H1 (cell line): ENCODE measurements around the gene PPP1R13B. TPM values are rescaled to one million over a fixed set of nuclear protein-coding genes. Genes with fewer than 3 reads are reported as not detected.

Experiments used
- CTCF ChIA-PET: fragments of 300-600 bp; sonication (Branson Sonifier 250); formaldehyde crosslinking; loops from one replicate; lab custom pipeline; 2021; ENCODE audit not compliant: partially characterized antibody; lab: Charles Lee
- POLR2A ChIA-PET: fragments of 300-600 bp; sonication (Branson Sonifier 250); formaldehyde crosslinking; loops from one replicate; lab custom pipeline; 2021; ENCODE audit warnings: inconsistent platforms; ENCODE audit not compliant: partially characterized antibody; lab: Charles Lee
- DNase-seq, 2 experiments: peaks; one replicate each; pipeline versions ENCODE4 v3.0.0 to v3.0.0-alpha.2; 2010 to 2022; ENCODE audit warnings: low spot score in 2 of 2, low read depth in 1 of 2, mixed read lengths in 1 of 2
- FAIRE-seq: peaks from 2 replicates; lab custom pipeline; 2011; peaks lifted over from hg19 to GRCh38; lab: Jason Lieb, UNC
- H2AFZ ChIP-seq: 2 replicates; pipeline ENCODE4 v1.8.1; 2012; ENCODE audit warnings: low read length, inconsistent platforms
- H2AK5ac ChIP-seq: 2 replicates; pipeline ENCODE4 v1.6.1; 2013; ENCODE audit warnings: low read depth, low read length
- H2BK120ac ChIP-seq: replicated peaks from 2 replicates; pipeline ENCODE3; 2013; ENCODE audit warnings: low read depth, low read length, inconsistent platforms
- H2BK12ac ChIP-seq: 2 replicates; pipeline ENCODE4 v1.6.1; 2013; ENCODE audit warnings: low read depth, low read length
- H2BK15ac ChIP-seq: 2 replicates; pipeline ENCODE4 v1.6.1; 2013; ENCODE audit warnings: low read length
- H2BK20ac ChIP-seq: 2 replicates; pipeline ENCODE4 v1.6.1; 2013; ENCODE audit warnings: low read length
- H2BK5ac ChIP-seq: 2 replicates; pipeline ENCODE4 v1.6.1; 2013; ENCODE audit warnings: low read depth, low read length
- H3K14ac ChIP-seq: 2 replicates; pipeline ENCODE4 v1.6.1; 2013; ENCODE audit warnings: inconsistent platforms; ENCODE audit not compliant: insufficient read length
- H3K18ac ChIP-seq: 2 replicates; pipeline ENCODE4 v1.6.1; 2013; ENCODE audit warnings: low read length; ENCODE audit errors: extremely low read depth
- H3K23ac ChIP-seq: 2 replicates; pipeline ENCODE4 v1.6.1; 2013; ENCODE audit warnings: inconsistent platforms; ENCODE audit not compliant: insufficient read length
- H3K23me2 ChIP-seq: 2 replicates; pipeline ENCODE4 v1.6.1; 2013; ENCODE audit warnings: low read depth, low read length
- H3K27ac ChIP-seq: 2 replicates; pipeline ENCODE4 v1.6.1; 2011; ENCODE audit warnings: low read depth, low read length, inconsistent platforms
- H3K27me3 ChIP-seq, 4 experiments: replicated peaks in 1 of 4; 1 replicate in 1 of 4; 2 replicates in 3 of 4; pipeline versions ENCODE4 v1.6.1 to v1.8.1; 2011 to 2013; ENCODE audit warnings: low read length in 3 of 4, mild to moderate bottlenecking in 3 of 4, inconsistent platforms in 2 of 4, mixed read lengths in 2 of 4, moderate library complexity in 1 of 4; ENCODE audit not compliant: control insufficient read depth in 3 of 4, insufficient read depth in 3 of 4; ENCODE audit errors: extremely low read depth in 1 of 4
- H3K36me3 ChIP-seq, 4 experiments: 2 replicates each; pipeline versions ENCODE4 v1.6.1 to v1.8.1; 2011 to 2013; ENCODE audit warnings: mild to moderate bottlenecking in 4 of 4, low read length in 3 of 4, moderate library complexity in 2 of 4, control low read depth in 1 of 4, inconsistent platforms in 1 of 4; ENCODE audit not compliant: insufficient read depth in 4 of 4, control insufficient read depth in 2 of 4
- H3K4ac ChIP-seq: replicated peaks from 2 replicates; pipeline ENCODE3; 2013; ENCODE audit warnings: low read length, low read depth, mixed read lengths, inconsistent platforms; ENCODE audit not compliant: insufficient read length
- H3K4me1 ChIP-seq, 4 experiments: replicated peaks in 1 of 4; 1 replicate in 1 of 4; 2 replicates in 3 of 4; pipeline versions ENCODE4 v1.6.1 to v1.8.1; 2011 to 2013; ENCODE audit warnings: low read length in 3 of 4, inconsistent platforms in 2 of 4, mixed read lengths in 1 of 4; ENCODE audit not compliant: insufficient read depth in 4 of 4, control insufficient read depth in 3 of 4
- H3K4me2 ChIP-seq, 2 experiments: 2 replicates each; pipeline versions ENCODE4 v1.6.1 to v1.8.1; 2011 to 2013; ENCODE audit warnings: low read depth in 2 of 2, low read length in 2 of 2, control low read depth in 1 of 2, inconsistent platforms in 1 of 2, mild to moderate bottlenecking in 1 of 2; ENCODE audit not compliant: insufficient read depth in 1 of 2
- H3K4me3 ChIP-seq, 4 experiments: fragments of 200-600, 300-600 bp in 1 of 4; sonication (generic), shearing (Covaris generic), sonication (Bioruptor Twin) in 1 of 4; 2 replicates each; pipeline versions ENCODE4 v1.5.1 to v1.8.1; 2011 to 2016; ENCODE audit warnings: low read length in 4 of 4, low read depth in 3 of 4, control low read depth in 2 of 4, inconsistent platforms in 2 of 4, mild to moderate bottlenecking in 2 of 4, mixed read lengths in 1 of 4, moderate library complexity in 1 of 4; ENCODE audit not compliant: insufficient read depth in 2 of 4; ENCODE audit errors: extremely low read depth in 1 of 4
- H3K56ac ChIP-seq: replicated peaks from 2 replicates; pipeline ENCODE3; 2013; ENCODE audit warnings: low read depth, mild to moderate bottlenecking, mixed read lengths, low read length, inconsistent platforms; ENCODE audit not compliant: insufficient read length
- H3K79me1 ChIP-seq: 2 replicates; pipeline ENCODE4 v1.6.1; 2013; ENCODE audit warnings: low read depth, low read length, control low read depth
- H3K79me2 ChIP-seq, 2 experiments: 2 replicates each; pipeline versions ENCODE4 v1.6.1 to v1.8.1; 2012 to 2013; ENCODE audit warnings: low read length in 2 of 2, mild to moderate bottlenecking in 2 of 2, inconsistent platforms in 1 of 2; ENCODE audit not compliant: insufficient read depth in 2 of 2, control insufficient read depth in 1 of 2
- H3K9ac ChIP-seq, 4 experiments: replicated peaks in 1 of 4; 1 replicate in 1 of 4; 2 replicates in 3 of 4; pipeline versions ENCODE4 v1.6.1 to v1.8.1; 2011 to 2013; ENCODE audit warnings: low read depth in 3 of 4, low read length in 3 of 4, control low read depth in 2 of 4, mild to moderate bottlenecking in 2 of 4, moderate library complexity in 2 of 4, inconsistent platforms in 1 of 4; ENCODE audit errors: extremely low read depth in 1 of 4
- H3K9me3 ChIP-seq, 2 experiments: 2 replicates each; pipeline versions ENCODE4 v1.6.1 to v1.8.1; 2012 to 2013; ENCODE audit warnings: mild to moderate bottlenecking in 2 of 2, moderate library complexity in 2 of 2, control low read depth in 1 of 2, inconsistent platforms in 1 of 2, low read depth in 1 of 2, low read length in 1 of 2, mixed read lengths in 1 of 2; ENCODE audit not compliant: insufficient read depth in 2 of 2
- H4K20me1 ChIP-seq, 2 experiments: replicated peaks in 1 of 2; 2 replicates each; pipeline versions ENCODE3 to v1.8.1; 2011 to 2013; ENCODE audit warnings: inconsistent platforms in 2 of 2, low read length in 2 of 2, mild to moderate bottlenecking in 1 of 2; ENCODE audit not compliant: insufficient read depth in 2 of 2, control insufficient read depth in 1 of 2
- H4K5ac ChIP-seq: 2 replicates; pipeline ENCODE4 v1.6.1; 2013; ENCODE audit warnings: low read length, low read depth, mixed read lengths, inconsistent platforms; ENCODE audit not compliant: insufficient read length
- H4K8ac ChIP-seq: 2 replicates; pipeline ENCODE4 v1.8.0; 2013; ENCODE audit warnings: mild to moderate bottlenecking, moderate library complexity, low read length, inconsistent platforms; ENCODE audit not compliant: insufficient read depth; ENCODE audit errors: extremely low read depth
- H4K91ac ChIP-seq: replicated peaks from 2 replicates; pipeline ENCODE3; 2013; ENCODE audit warnings: low read length, mixed read lengths, inconsistent platforms; ENCODE audit not compliant: insufficient read length
- KDM4A ChIP-seq: IDR thresholded peaks from one replicate; pipeline ENCODE4 v1.7.1; 2012; ENCODE audit warnings: low read depth, mild to moderate bottlenecking, moderate library complexity, low read length, inconsistent platforms; ENCODE audit not compliant: severe bottlenecking
- MAFK ChIP-seq: IDR thresholded peaks from 2 replicates; pipeline ENCODE4 v1.6.1; 2012; ENCODE audit warnings: low read depth, mild to moderate bottlenecking, improper control_type of control experiment, low read length
- TEAD4 ChIP-seq: IDR thresholded peaks from 2 replicates; pipeline ENCODE4 v1.6.1; 2012; ENCODE audit warnings: low read depth, low read length, inconsistent platforms, mixed read lengths
- WGBS, 2 experiments: shearing (Covaris generic) in 1 of 2; methylation state at CpG; one replicate each; pipeline versions ENCODE4 v1.1.6 to v1.1.7; 2013 to 2015; ENCODE audit warnings: low lambda C conversion rate in 2 of 2, mixed read lengths in 2 of 2, inconsistent platforms in 1 of 2, low coverage in 1 of 2, missing lambda C conversion rate in 1 of 2; ENCODE audit not compliant: insufficient replicate concordance in 2 of 2, insufficient coverage in 1 of 2, insufficient read length in 1 of 2; ENCODE audit errors: extremely low coverage in 1 of 2, missing lambda C conversion rate in 1 of 2; 5-methylcytosine and 5-hydroxymethylcytosine counted together
- polyA plus RNA-seq, 7 experiments: library from polyadenylated mRNA; depleted of rRNA in 3 of 7; stranded (reverse) in 5 of 7; unstranded in 2 of 7; fragments of >200 nt in 5 of 7; fragments of 200-250 nt in 2 of 7; gene quantifications; 1 replicate in 5 of 7; 2 replicates in 1 of 7; 4 replicates in 1 of 7; pipeline versions ENCODE4 v1.2.1 to v1.2.3, GENCODE V29; 2011 to 2013; ENCODE audit warnings: missing spikeins in 2 of 7, mixed read lengths in 2 of 7
- total RNA-seq: library from RNA; stranded (reverse); fragmentation: NEBNext Ultra II Directional; extraction: Animal tissue kit (Norgen Biotek cat#: 25700); gene quantifications from 2 replicates; pipeline ENCODE4 v1.2.1, GENCODE V29; 2021

PPP1R13B gene
- total and polyA plus RNA-seq, 2 of the 8 experiments (the other 6 are each of a cell fraction or from before 2014, with no cell fraction given) = 2.6 to 8.9 TPM

DNA sequence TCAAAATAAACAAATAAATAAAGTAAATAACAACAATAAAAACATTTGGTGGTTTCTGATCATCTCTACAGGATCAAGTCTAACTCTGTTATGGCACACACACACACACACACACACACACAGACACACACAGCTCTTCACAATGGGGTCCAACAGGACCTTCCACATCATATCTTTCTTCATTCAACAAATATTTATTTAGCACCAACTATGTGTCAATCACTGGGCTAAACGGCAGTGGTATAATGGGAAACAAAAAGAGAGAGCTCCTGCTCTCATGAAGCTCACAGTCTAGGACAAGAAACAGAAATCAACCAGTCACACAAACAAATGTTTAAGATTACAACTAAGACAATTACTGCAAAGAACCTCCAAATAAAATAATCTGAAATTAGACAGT lies 9.3 kb downstream of the PPP1R13B start:
- no peak overlapping the region for H4K5ac ChIP-seq
- no peak overlapping the region for H2BK120ac ChIP-seq
- no peaks in the 10 kb centered on the region; the same call in 1 of the 2 replicates for H3K79me1 ChIP-seq
- H2AFZ ChIP-seq = no peak overlapping the region
- H3K9me3 ChIP-seq = no peaks in the 10 kb centered on the region
- H3K36me3 ChIP-seq = no peaks in the 10 kb centered on the region
- TF ChIP-seq TEAD4 (no peak), MAFK (no peak), KDM4A (no peak)
- H3K4me2 ChIP-seq = no peak overlapping the region
- H2AK5ac ChIP-seq = no peak overlapping the region
- no peak for FAIRE-seq
- H3K79me2 ChIP-seq = no peaks in the 10 kb centered on the region
- peaks cover 4% of the 10 kb centered on the region; the same call in 1 of the 2 replicates for H3K23me2 ChIP-seq
- H2BK20ac ChIP-seq = no peak overlapping the region
- H3K4me1 ChIP-seq = peaks cover 0 to 4% (median under 1%) of the 10 kb centered on the region in 4 experiments; a peak in 2 of 7 replicates
- H3K9ac ChIP-seq = no peak overlapping the region
- no peak overlapping the region for H3K4ac ChIP-seq
- no peaks in the 10 kb centered on the region for H4K20me1 ChIP-seq
- DNase-seq = no peak
- H4K91ac ChIP-seq = no peak overlapping the region
- H2BK12ac ChIP-seq = no peak overlapping the region
- no peak overlapping the region for H3K27ac ChIP-seq
- H3K56ac ChIP-seq = no peak overlapping the region
- no peak overlapping the region for H3K14ac ChIP-seq
- ChIA-PET POLR2A (interaction anchor here (1.2 kb wide), 1 partner anchor 18 kb away, joined by 4 read pairs; no protein-coding TSS in a partner anchor), CTCF (interaction anchor here (0.7 to 1.6 kb wide), 4 partner anchors 45 to 188 kb away, joined by 3 to 5 read pairs (median 3); no protein-coding TSS in a partner anchor)
- H2BK5ac ChIP-seq = no peak overlapping the region
- no peak overlapping the region for H3K4me3 ChIP-seq
- H2BK15ac ChIP-seq = no peak overlapping the region
- no peaks in the 10 kb centered on the region for H3K27me3 ChIP-seq
- H3K18ac ChIP-seq = no peak overlapping the region
- H4K8ac ChIP-seq = no peak overlapping the region
- H3K23ac ChIP-seq = no peak overlapping the region
- WGBS, 2 experiments = 87% methylated on average over 1 of the region's 1 CpG; no CpG with 5 or more reads in 1 of the 2 experiments
